HepG2 (cell line): Measurements from ENCODE around the gene SIX4. TPM values are rescaled to one million over a fixed set of nuclear protein-coding genes. Genes with fewer than 3 reads are reported as not detected.

Source experiments
- AKNA ChIP-seq: sonication (generic); formaldehyde crosslinking; IDR thresholded peaks from 2 replicates; pipeline ENCODE4 v1.4.0; 2020; ENCODE audit warnings: missing genetic modification reagents, borderline replicate concordance
- HDAC2 ChIP-seq: sonication (generic); formaldehyde crosslinking; IDR thresholded peaks from 2 replicates; pipeline ENCODE4 v1.4.0; 2020; ENCODE audit warnings: missing genetic modification reagents
- ISL2 ChIP-seq: sonication (generic); formaldehyde crosslinking; IDR thresholded peaks from 2 replicates; pipeline ENCODE4 v1.5.0; 2020; ENCODE audit warnings: missing genetic modification reagents
- KAT7 ChIP-seq: IDR thresholded peaks from 2 replicates; pipeline ENCODE4 v1.6.1; 2018; ENCODE audit warnings: borderline replicate concordance, missing compliant biosample characterization
- REPIN1 ChIP-seq: sonication (generic); formaldehyde crosslinking; IDR thresholded peaks from 2 replicates; pipeline ENCODE4 v1.8.0; 2022; ENCODE audit warnings: missing genetic modification reagents, low read depth, mild to moderate bottlenecking, borderline replicate concordance
- SP4 ChIP-seq: sonication (generic); formaldehyde crosslinking; IDR thresholded peaks from 2 replicates; pipeline ENCODE4 v1.8.1; 2023; ENCODE audit warnings: mild to moderate bottlenecking, missing genetic modification reagents
- SP5 ChIP-seq: IDR thresholded peaks from 2 replicates; pipeline ENCODE4 v1.6.1; 2016; ENCODE audit warnings: low read depth, borderline replicate concordance
- SYNCRIP ChIP-seq: fragments of 200-400 bp; formaldehyde crosslinking; IDR thresholded peaks from 2 replicates; pipeline ENCODE4 v1.6.1; 2018; ENCODE audit warnings: mild to moderate bottlenecking, low read depth, low read length; ENCODE audit not compliant: insufficient read depth
- TCF7L2 ChIP-seq: IDR thresholded peaks from 2 replicates; pipeline ENCODE4 v1.6.1; 2011; ENCODE audit warnings: mild to moderate bottlenecking, low read depth, low read length, moderate library complexity
- TIGD3 ChIP-seq: sonication (generic); formaldehyde crosslinking; IDR thresholded peaks from 2 replicates; pipeline ENCODE4 v1.5.1; 2020; ENCODE audit warnings: mild to moderate bottlenecking, missing genetic modification reagents, borderline replicate concordance
- ZNF143 ChIP-seq: sonication (generic); formaldehyde crosslinking; IDR thresholded peaks from 2 replicates; pipeline ENCODE4 v1.4.0; 2020; ENCODE audit warnings: missing genetic modification reagents
- ZNF350 ChIP-seq: sonication (generic); formaldehyde crosslinking; IDR thresholded peaks from 2 replicates; pipeline ENCODE4 v1.4.0; 2020; ENCODE audit warnings: mild to moderate bottlenecking, low read depth, missing genetic modification reagents, borderline replicate concordance
- ZNF556 ChIP-seq: sonication (generic); formaldehyde crosslinking; IDR thresholded peaks from 2 replicates; pipeline ENCODE4 v1.4.0; 2020; ENCODE audit warnings: mild to moderate bottlenecking, missing genetic modification reagents, borderline replicate concordance
- polyA plus RNA-seq, 8 experiments: library from polyadenylated mRNA; depleted of rRNA in 3 of 8; stranded (reverse) in 7 of 8; unstranded in 1 of 8; fragments of >200 nt; fragmentation: Illumina TruSeq in 4 of 8; extraction: Trizol in 4 of 8; gene quantifications; 2 replicates each; pipeline versions ENCODE4 v1.2.1 to v1.2.3, GENCODE V29; 2011 to 2016; ENCODE audit warnings: low read depth in 4 of 8, missing spikeins in 1 of 8, mixed read lengths in 1 of 8; ENCODE audit not compliant: insufficient read depth in 1 of 8
- total RNA-seq, 5 experiments: library from RNA; depleted of rRNA; stranded (reverse); fragments of >200 nt; fragmentation: Illumina TruSeq; extraction: Trizol; gene quantifications; 2 replicates each; pipeline ENCODE4 v1.2.3, GENCODE V29; 2016; ENCODE audit warnings: low read depth in 1 of 5
- TF ChIP-seq, protein P1 (sequence below): sonication (generic); formaldehyde crosslinking; IDR thresholded peaks from 2 replicates; pipeline ENCODE4 v1.5.0; 2020; ENCODE audit warnings: mild to moderate bottlenecking, missing genetic modification reagents
- TF ChIP-seq, protein P2 (sequence below), 2 experiments: IDR thresholded peaks; 2 replicates each; pipeline ENCODE4 v1.6.1; 2011 to 2012; ENCODE audit warnings: low read length in 2 of 2, borderline replicate concordance in 1 of 2, low read depth in 1 of 2, mild to moderate bottlenecking in 1 of 2, moderate library complexity in 1 of 2

Gene SIX4
- total and polyA plus RNA-seq, 2 of the 13 experiments (the other 11 are each of a cell fraction or from before 2014, with no cell fraction given) = 5.0 to 6.0 TPM

GRCh38 chr14:60722357-60723115 is 1.6 kb downstream of the SIX4 start (continued):
- TF ChIP-seq TIGD3 (CRISPR knock-in tag) (no peak), SYNCRIP (no peak), SP5 (no peak), ZNF143 (CRISPR knock-in tag) (no peak), ISL2 (CRISPR knock-in tag) (peak; percentile 11; the same call in 1 of the 2 replicates), TCF7L2 (no peak), SP4 (CRISPR knock-in tag) (no peak), HDAC2 (CRISPR knock-in tag) (peak; percentile 65), REPIN1 (CRISPR knock-in tag) (peak; percentile 74), KAT7 (CRISPR knock-in tag) (peak; percentile 65; the same call in 1 of the 2 replicates), ZNF556 (CRISPR knock-in tag) (no peak), AKNA (CRISPR knock-in tag) (no peak), ZNF350 (CRISPR knock-in tag) (no peak; the same call in 1 of the 2 replicates)
- TF ChIP-seq, protein P1, sequence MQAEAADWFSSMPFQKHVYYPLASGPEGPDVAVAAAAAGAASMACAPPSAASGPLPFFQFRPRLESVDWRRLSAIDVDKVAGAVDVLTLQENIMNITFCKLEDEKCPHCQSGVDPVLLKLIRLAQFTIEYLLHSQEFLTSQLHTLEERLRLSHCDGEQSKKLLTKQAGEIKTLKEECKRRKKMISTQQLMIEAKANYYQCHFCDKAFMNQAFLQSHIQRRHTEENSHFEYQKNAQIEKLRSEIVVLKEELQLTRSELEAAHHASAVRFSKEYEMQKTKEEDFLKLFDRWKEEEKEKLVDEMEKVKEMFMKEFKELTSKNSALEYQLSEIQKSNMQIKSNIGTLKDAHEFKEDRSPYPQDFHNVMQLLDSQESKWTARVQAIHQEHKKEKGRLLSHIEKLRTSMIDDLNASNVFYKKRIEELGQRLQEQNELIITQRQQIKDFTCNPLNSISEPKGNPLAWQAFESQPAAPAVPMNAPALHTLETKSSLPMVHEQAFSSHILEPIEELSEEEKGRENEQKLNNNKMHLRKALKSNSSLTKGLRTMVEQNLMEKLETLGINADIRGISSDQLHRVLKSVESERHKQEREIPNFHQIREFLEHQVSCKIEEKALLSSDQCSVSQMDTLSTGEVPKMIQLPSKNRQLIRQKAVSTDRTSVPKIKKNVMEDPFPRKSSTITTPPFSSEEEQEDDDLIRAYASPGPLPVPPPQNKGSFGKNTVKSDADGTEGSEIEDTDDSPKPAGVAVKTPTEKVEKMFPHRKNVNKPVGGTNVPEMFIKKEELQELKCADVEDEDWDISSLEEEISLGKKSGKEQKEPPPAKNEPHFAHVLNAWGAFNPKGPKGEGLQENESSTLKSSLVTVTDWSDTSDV (CRISPR knock-in tag) = no peak
- TF ChIP-seq, protein P2, sequence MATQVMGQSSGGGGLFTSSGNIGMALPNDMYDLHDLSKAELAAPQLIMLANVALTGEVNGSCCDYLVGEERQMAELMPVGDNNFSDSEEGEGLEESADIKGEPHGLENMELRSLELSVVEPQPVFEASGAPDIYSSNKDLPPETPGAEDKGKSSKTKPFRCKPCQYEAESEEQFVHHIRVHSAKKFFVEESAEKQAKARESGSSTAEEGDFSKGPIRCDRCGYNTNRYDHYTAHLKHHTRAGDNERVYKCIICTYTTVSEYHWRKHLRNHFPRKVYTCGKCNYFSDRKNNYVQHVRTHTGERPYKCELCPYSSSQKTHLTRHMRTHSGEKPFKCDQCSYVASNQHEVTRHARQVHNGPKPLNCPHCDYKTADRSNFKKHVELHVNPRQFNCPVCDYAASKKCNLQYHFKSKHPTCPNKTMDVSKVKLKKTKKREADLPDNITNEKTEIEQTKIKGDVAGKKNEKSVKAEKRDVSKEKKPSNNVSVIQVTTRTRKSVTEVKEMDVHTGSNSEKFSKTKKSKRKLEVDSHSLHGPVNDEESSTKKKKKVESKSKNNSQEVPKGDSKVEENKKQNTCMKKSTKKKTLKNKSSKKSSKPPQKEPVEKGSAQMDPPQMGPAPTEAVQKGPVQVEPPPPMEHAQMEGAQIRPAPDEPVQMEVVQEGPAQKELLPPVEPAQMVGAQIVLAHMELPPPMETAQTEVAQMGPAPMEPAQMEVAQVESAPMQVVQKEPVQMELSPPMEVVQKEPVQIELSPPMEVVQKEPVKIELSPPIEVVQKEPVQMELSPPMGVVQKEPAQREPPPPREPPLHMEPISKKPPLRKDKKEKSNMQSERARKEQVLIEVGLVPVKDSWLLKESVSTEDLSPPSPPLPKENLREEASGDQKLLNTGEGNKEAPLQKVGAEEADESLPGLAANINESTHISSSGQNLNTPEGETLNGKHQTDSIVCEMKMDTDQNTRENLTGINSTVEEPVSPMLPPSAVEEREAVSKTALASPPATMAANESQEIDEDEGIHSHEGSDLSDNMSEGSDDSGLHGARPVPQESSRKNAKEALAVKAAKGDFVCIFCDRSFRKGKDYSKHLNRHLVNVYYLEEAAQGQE (IDR thresholded peaks at IDR 0.05; ENCODE audit: borderline replicate concordance in 1 of 2, low read depth in 1 of 2, low read length in 2 of 2) = 0 out of 4 replicates have a peak, but pooled peaks of 1 of the 2 experiments have one; percentile 26
